Stimulated activated CD8-positive, alpha-beta memory T cell treated with anti-CD3 and anti-CD28 coated beads, Interleukin-12 subunit alpha, Interleukin-12 subunit beta, amount 100 ng/mL, for 24 hours (primary cell): ENCODE measurements around the gene DMXL1.

Experiments used
- DNase-seq: peaks from one replicate; pipeline ENCODE4 v3.0.0-alpha.2; 2020; ENCODE audit errors: extremely low read depth

DMXL1 gene

DNA sequence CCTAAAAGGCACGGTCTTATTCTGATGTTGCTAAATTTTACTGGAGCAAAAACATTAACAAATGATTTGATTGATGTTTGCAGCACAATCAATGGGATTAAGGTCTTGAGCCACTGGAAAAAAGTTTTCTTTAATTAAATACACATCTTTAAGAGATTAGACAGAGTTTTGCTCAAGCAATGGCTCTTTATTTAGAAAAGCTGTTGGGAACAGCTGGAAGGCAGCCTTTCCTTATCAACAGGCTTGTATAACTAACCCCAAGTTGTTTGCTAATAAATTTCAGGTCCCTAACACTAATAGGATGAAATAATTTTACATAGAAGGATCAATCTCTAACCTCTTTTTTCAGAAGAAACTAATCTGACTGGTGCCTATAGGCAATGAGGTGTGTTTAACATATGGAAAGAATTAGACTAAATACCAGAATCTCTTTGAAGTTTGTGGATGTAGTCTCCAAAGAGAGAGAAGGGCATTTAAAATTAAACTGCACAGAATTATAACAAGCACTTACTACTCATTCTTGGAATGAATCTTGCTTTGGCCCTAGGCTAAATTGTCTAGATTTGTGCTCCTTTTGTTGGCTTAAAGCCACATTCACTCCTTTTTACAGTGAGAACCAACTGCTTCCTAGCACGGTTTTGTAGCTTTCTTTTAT lies 217.6 kb downstream of the DMXL1 start:
- DNase-seq, result no peak

DNA sequence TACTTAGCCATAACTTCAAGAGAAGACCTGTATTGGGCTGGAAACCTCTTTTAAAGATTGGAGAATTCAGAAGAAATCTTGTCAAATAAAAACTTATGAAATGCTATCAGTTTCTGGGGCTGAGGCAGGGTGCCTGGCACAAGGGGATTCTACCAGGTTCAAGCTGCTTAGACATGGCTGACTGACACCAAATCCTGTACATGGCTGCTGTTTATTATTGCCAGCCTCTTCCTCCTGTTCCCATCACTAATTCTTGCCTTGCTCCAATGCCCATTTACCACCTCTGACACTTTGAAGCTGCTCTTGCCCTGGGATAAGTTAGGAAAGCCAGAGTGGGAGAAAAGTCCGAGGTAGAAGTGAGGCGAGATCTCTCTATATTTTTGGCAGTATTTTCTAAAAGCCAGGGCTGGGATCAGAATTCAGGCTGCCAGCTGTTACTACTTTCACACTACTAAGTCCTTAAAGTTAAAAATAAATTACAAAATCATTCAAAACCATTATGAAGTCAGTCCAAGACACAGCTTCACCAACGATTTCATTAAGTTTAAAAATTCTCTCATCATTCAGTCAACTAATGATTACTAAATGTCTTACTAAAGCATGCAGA lies 218.7 kb downstream of the DMXL1 start:
- no peak for DNase-seq

DNA sequence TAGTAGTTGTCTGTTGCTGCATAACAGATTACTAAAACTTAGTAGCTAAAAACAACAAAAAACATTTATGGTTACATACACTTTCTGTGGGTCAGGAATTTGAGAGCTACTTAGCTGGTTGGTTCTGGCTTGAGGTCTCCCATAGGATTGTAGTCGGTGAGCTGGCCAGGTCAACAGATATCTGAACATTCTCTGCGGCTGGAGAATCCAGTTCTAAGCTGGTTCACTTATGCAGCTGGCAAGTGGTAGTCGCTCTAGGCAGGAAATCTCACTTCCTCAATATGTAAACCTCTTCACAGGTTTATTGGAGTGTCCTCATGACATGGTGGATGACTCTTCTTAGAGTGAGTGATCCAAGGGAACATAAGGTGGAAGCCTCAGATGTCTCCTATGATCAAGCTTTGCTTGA lies 219.3 kb downstream of the DMXL1 start:
- no peak for DNase-seq

DNA sequence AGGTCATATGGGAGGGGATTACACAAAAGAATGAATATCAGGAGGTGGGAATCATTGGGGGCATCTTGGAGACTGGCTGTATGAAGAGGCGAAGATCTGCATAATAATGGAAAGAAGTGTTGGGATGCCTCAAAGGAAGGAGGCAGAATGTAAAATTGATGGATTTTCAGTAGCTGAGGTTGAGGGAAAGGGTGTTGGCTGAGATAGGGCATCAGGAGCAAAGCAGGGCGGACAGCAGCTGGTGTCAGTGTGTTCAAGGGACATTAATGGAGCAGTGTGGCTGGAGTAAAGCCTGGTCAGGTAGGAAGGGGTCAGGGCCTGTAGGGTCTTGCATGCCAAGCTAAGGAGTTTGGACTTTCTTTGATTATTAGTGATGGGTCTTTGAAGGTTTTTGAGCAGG lies 219.7 kb downstream of the DMXL1 start:
- DNase-seq, result no peak

DNA sequence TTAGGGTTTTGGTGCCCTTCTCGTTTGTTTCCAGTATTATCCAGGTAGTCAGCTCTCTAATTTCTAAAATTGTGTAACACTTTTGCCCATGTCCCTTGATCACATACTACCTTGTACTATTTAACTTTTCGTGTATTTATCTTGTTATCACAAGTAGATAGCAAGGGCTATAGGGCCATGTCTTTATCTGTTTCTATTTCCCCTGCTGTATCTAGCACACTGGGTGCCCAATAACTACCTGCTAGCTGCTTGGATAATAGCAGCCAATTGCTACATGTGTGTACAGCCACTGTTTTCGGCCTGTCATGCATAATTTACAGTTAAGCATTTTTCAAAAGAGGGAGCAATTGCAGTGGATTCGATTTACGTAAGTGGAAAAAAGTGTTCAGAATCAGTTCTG lies 220.2 kb downstream of the DMXL1 start:
- no peak for DNase-seq

DNA sequence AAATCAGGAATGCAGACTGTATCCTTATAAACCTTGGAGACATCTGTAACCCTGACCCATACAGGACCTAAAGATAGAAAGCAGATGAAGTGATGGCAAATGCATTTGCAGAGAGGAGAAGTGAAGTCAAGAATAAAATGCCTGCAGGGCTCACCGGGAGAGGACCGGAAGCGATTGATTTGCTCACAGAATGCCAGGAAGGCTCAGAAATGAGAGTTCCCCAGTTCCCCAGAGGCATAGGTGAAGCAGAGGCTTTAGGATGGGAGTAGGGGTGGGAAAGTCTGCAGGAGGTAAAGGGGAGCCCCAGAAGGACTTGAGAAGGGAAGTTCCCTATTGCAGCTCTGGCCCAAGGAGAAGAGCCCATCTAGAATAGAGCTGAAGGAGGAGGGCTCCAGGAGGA lies 221.0 kb downstream of the DMXL1 start:
- DNase-seq, result no peak

DNA sequence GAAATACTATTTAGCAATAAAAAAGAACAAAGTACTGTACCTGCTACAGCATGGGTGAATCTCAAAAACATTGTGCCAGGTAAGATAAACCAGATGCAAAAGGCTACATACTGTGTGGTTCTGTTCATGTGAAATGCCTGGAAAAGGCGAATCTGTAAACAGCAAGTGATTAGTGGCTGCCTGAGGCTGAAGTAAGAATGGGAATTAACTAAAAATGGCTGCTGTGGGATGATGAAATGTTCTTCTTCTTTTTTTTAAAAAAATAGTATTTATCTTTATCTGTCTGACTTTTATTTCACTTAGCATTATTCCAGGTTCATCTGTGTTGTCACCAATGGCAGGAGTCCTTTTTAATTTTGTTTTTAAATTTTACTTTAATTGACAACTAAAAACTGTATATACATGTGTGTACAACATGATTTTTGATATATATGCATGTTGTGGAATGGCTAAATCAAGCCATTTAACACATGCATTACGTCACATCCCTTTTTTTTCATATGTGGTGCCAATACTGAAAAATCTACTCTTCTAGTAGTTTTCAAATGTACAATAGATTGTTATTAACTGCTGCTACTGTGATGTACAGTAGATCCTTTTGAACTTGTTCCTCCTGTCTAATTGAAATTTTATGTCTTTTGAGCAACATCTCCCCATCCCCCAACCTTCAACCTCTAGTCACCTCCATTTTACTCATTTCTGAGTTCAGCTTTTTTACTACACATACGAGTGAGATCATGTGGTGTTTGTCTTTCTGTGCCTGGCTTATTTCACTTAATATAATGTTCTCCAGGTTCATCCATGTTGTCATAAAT lies 222.0 kb downstream of the DMXL1 start:
- DNase-seq, result no peak

DNA sequence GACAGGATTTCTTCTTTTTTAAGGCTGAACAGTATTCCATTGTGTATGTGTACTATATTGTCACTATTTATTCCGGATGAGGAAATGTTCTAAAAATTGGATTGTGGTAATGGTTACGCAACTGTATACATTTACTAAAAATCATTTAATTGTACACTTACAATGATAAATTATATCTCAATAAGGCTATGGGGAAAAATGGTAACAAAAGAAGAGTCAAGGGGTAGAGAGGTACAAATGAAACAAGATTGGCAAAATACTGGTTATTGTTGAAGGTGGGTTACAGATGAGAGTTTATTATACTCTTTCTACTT lies 222.6 kb downstream of the DMXL1 start:
- DNase-seq, result no peak
